Measurements from ENCODE around the gene DIDO1. TPM values are rescaled to one million over a fixed set of nuclear protein-coding genes. Genes with fewer than 3 reads are reported as not detected.

Gene DIDO1
- total RNA-seq, 1 experiment from 2014 or later, result 85.9 TPM

GRCh38 chr20:62874964-62875344, 51.4 kb downstream of the DIDO1 start:
- H2BK120ac ChIP-seq (ENCODE audit: low read depth, low read length, poor library complexity, severe bottlenecking), result no peak overlapping the region
- Mint-ChIP-seq H3K27ac (0 out of 7 replicates have a peak overlapping the region, but pooled peaks of 1 of the 3 experiments have one; percentile 95), H3K27me3 (ENCODE audit: low read depth) (peaks cover 10% of the 10 kb centered on the region), H3K4me1 (peaks cover 24 to 31% of the 10 kb centered on the region in 2 experiments), H3K36me3 (ENCODE audit: insufficient read depth in 1 of 3, low read depth in 3 of 3) (peaks cover 0 to 8% (median 0%) of the 10 kb centered on the region in 3 experiments; a peak in 1 of 7 replicates), H3K9me3 (peaks cover 2 to 11% of the 10 kb centered on the region in 2 experiments; a peak in 4 of 5 replicates), H3K4me3 (peak overlapping the region in 1 of 2 experiments; percentile 53; a peak in 1 of 5 replicates)
- no peaks in the 10 kb centered on the region for H3K9me3 ChIP-seq (ENCODE audit: control insufficient read depth, low read depth, low read length)
- no peaks in the 10 kb centered on the region for H3K79me1 ChIP-seq (ENCODE audit: insufficient read depth, low read depth, low read length, poor library complexity, severe bottlenecking)
- H3K9ac ChIP-seq (ENCODE audit: extremely low read depth, insufficient read length, low read length), result no peak overlapping the region
- H4K91ac ChIP-seq (ENCODE audit: insufficient read length, low read depth, low read length), result no peak overlapping the region
- no peak overlapping the region for H2BK12ac ChIP-seq (ENCODE audit: insufficient read length, low read depth, low read length)
- no peak for DNase-seq
- TF ChIP-seq CTCF (conservative IDR thresholded peaks at IDR 0.05), result no peak
- H3K23ac ChIP-seq (ENCODE audit: insufficient read length, low read depth, low read length), result no peak overlapping the region
- no peak overlapping the region for H4K8ac ChIP-seq (replicated peaks; ENCODE audit: insufficient read length, low read depth, low read length)
- no peak overlapping the region for H2BK15ac ChIP-seq (ENCODE audit: low read depth, low read length)
- H3K27ac ChIP-seq (ENCODE audit: insufficient read length, low read depth, low read length), result no peak overlapping the region
- H2AK5ac ChIP-seq (ENCODE audit: insufficient read length, low read length), result no peak overlapping the region
- H3K27me3 ChIP-seq (ENCODE audit: insufficient read depth, low read length), result no peaks in the 10 kb centered on the region
- H3K23me2 ChIP-seq (ENCODE audit: insufficient read length, low read depth, low read length, poor library complexity, severe bottlenecking), result no peaks in the 10 kb centered on the region
- H2BK20ac ChIP-seq (ENCODE audit: low read depth, low read length, poor library complexity, severe bottlenecking), result no peak overlapping the region
- H3K4me2 ChIP-seq (ENCODE audit: insufficient read depth, insufficient read length, low read length), result no peak overlapping the region
- no peaks in the 10 kb centered on the region for H4K20me1 ChIP-seq (ENCODE audit: control insufficient read depth, insufficient read depth, insufficient read length)
- H3K79me2 ChIP-seq (ENCODE audit: insufficient read depth, low read length), result no peaks in the 10 kb centered on the region
- no peaks in the 10 kb centered on the region for H3K4me1 ChIP-seq (ENCODE audit: insufficient read depth, low read length)
- no peak overlapping the region for H2BK5ac ChIP-seq (ENCODE audit: insufficient read length, low read length)
- no peak overlapping the region for H3K14ac ChIP-seq (ENCODE audit: insufficient read depth, low read length)
- H4K5ac ChIP-seq (ENCODE audit: insufficient read length, low read depth, low read length), result no peak overlapping the region
- H3K18ac ChIP-seq (ENCODE audit: insufficient read length, low read depth, low read length), result no peak overlapping the region
- no peak overlapping the region for H2AFZ ChIP-seq (ENCODE audit: low read length)
- H3T11ph ChIP-seq (ENCODE audit: low read length), result no peak overlapping the region
- no CpG with 5 or more reads among the region's 14 CpGs for WGBS (ENCODE audit: extremely low coverage, insufficient read length, low lambda C conversion rate)
- no peak overlapping the region for H3K4ac ChIP-seq (ENCODE audit: low read depth, low read length)
- H3K56ac ChIP-seq (ENCODE audit: insufficient read length, low read depth, low read length), result no peak overlapping the region
